ENCODE results near the gene MBD2. TPM values are rescaled to one million over a fixed set of nuclear protein-coding genes. Genes with fewer than 3 reads are reported as not detected.
A peak's percentile ranks its signal among the peaks of the same experiment; 100 is the strongest.

The MBD2 gene
- total RNA-seq, 1 donor from 2014 or later: 48.8 TPM

DNA sequence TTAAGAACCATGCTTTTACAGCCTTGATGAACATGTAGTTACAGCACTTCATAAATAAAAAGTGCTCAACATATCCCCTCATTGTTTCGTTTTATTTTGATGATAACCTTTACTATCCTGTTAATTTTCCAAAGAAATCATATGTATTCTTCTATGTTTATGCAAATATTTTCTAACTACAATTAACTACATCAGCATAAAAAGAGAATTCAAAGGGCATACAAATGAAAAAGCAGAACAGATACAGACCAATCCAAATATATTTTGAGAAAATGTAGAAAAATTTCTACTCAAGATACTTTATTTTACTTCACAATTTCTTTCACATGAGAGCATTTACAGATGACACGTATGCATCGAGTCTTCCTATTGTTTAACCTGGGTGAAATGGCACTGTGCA, 69.1 kb downstream of the MBD2 start:
- Mint-ChIP-seq H3K27ac (no peak overlapping the region), H3K4me1 (ENCODE audit: unreplicated experiment) (peaks cover 8% of the 10 kb centered on the region), H3K4me3 (no peak overlapping the region), H3K27me3 (no peaks in the 10 kb centered on the region), H3K36me3 (peaks cover 63% of the 10 kb centered on the region), H3K9me3 (peaks cover 9% of the 10 kb centered on the region)
- no peak for DNase-seq (ENCODE audit: extremely low spot score, unreplicated experiment)
- no peak for TF ChIP-seq CTCF (conservative IDR thresholded peaks at IDR 0.05)

- Mint-ChIP-seq H3K4me1 (ENCODE audit: unreplicated experiment) (peaks cover 12% of the 10 kb centered on the region), H3K27me3 (no peaks in the 10 kb centered on the region), H3K9me3 (peaks cover 9% of the 10 kb centered on the region), H3K4me3 (no peak overlapping the region), H3K27ac (no peak overlapping the region), H3K36me3 (peaks cover 54% of the 10 kb centered on the region)
- DNase-seq (ENCODE audit: extremely low spot score, unreplicated experiment): no peak
- TF ChIP-seq CTCF (conservative IDR thresholded peaks at IDR 0.05): no peak
Observed at GRCh38 chr18:54154231-54154630, 70.2 kb downstream of the MBD2 start.

GRCh38 chr18:54151376-54151775, 73.1 kb downstream of the MBD2 start:
- no peak for DNase-seq (ENCODE audit: extremely low spot score, unreplicated experiment)
- Mint-ChIP-seq H3K36me3 (peaks cover 37% of the 10 kb centered on the region), H3K4me1 (ENCODE audit: unreplicated experiment) (peaks cover 11% of the 10 kb centered on the region), H3K27ac (no peak overlapping the region), H3K27me3 (no peaks in the 10 kb centered on the region), H3K9me3 (peaks cover 5% of the 10 kb centered on the region), H3K4me3 (no peak overlapping the region)
- TF ChIP-seq CTCF (conservative IDR thresholded peaks at IDR 0.05): no peak

GRCh38 chr18:54150226-54150625, 74.2 kb downstream of the MBD2 start:
- Mint-ChIP-seq H3K9me3 (peaks cover 5% of the 10 kb centered on the region), H3K27ac (no peak overlapping the region), H3K36me3 (peaks cover 27% of the 10 kb centered on the region), H3K4me1 (ENCODE audit: unreplicated experiment) (peaks cover 12% of the 10 kb centered on the region), H3K27me3 (no peaks in the 10 kb centered on the region), H3K4me3 (no peak overlapping the region)
- no peak for DNase-seq (ENCODE audit: extremely low spot score, unreplicated experiment)
- TF ChIP-seq CTCF (conservative IDR thresholded peaks at IDR 0.05): no peak

DNA sequence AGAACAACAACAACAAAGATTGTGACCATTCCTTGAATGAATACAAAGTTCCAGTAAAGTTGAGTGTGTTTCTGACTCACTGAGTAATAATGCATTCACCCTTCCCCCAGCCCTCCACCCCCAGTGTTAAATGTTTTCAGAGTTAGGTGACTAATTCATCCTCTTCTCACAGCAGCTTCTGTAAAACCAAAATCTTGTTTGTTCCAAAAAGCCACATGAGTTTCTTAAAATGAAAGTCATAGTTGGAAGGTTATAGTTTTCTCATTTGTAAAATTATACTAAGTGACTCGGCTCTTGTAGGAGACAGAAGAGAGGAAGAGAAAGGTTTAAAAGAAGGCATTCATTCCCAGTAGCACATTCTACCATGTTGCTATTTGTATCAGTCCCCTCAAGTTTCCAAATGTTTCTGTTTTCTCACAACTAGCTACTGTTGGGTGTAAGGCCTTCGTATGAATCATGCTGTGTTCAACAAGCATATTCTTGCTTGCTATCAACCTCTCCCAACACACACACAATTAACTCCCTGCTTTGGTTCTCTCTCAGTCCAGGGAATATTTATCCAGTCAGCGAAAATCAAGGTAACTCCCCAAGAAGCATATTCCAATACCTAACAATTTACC, 75.3 kb downstream of the MBD2 start:
- no peak for TF ChIP-seq CTCF (conservative IDR thresholded peaks at IDR 0.05)
- peaks cover 12% of the 10 kb centered on the region for H3K4me1 Mint-ChIP-seq (ENCODE audit: unreplicated experiment)
- H3K27ac Mint-ChIP-seq: peak overlapping the region; percentile 90
- peak overlapping the region; percentile 41 for H3K4me3 Mint-ChIP-seq
- DNase-seq (ENCODE audit: extremely low spot score, unreplicated experiment): no peak
- H3K36me3 Mint-ChIP-seq: peaks cover 22% of the 10 kb centered on the region
- H3K9me3 Mint-ChIP-seq: peaks cover 5% of the 10 kb centered on the region
- H3K27me3 Mint-ChIP-seq: no peaks in the 10 kb centered on the region
